GM23338 (cell line): ENCODE measurements around the gene PDZD11. TPM values are rescaled to one million over a fixed set of nuclear protein-coding genes. Genes with fewer than 3 reads are reported as not detected.

Experiments
- ATAC-seq: fragments of 200-7000 bp; cut with Tn5 transposase; 3 replicates; pipeline ENCODE4 v1.9.1; 2020
- DNase-seq: peaks from one replicate; pipeline ENCODE4 v3.0.0-alpha.2; 2015; ENCODE audit warnings: low spot score
- H2AFZ ChIP-seq: fragments of 200-600 bp; sonication (generic); 2 replicates; pipeline ENCODE4 v1.8.0; 2016; ENCODE audit warnings: antibody characterized with exemption, mild to moderate bottlenecking, moderate library complexity
- H3F3A ChIP-seq: fragments of 200-600 bp; sonication (generic); replicated peaks from 2 replicates; pipeline ENCODE4 v1.8.0; 2017; ENCODE audit warnings: antibody characterized with exemption, mixed run types, low read depth
- H3K27ac ChIP-seq: fragments of 200-600 bp; sonication (generic); 2 replicates; pipeline ENCODE4 v1.6.1; 2016; ENCODE audit warnings: low read depth
- H3K27me3 ChIP-seq: fragments of 200-600 bp; sonication (generic); 2 replicates; pipeline ENCODE4 v1.8.0; 2016; ENCODE audit warnings: mild to moderate bottlenecking, mixed run types, moderate library complexity; ENCODE audit not compliant: insufficient read depth
- H3K36me3 ChIP-seq: fragments of 200-600 bp; sonication (generic); 2 replicates; pipeline ENCODE4 v1.8.0; 2016; ENCODE audit warnings: mild to moderate bottlenecking; ENCODE audit not compliant: insufficient read depth
- H3K4me1 ChIP-seq: fragments of 200-600 bp; sonication (generic); 2 replicates; pipeline ENCODE4 v1.8.0; 2016; ENCODE audit warnings: mild to moderate bottlenecking, moderate library complexity; ENCODE audit not compliant: insufficient read depth
- H3K4me2 ChIP-seq: fragments of 200-600 bp; sonication (generic); 2 replicates; pipeline ENCODE4 v1.7.1; 2017; ENCODE audit warnings: mixed run types
- H3K4me3 ChIP-seq: fragments of 200-600 bp; sonication (generic); 2 replicates; pipeline ENCODE4 v1.6.1; 2016; ENCODE audit warnings: mixed run types
- H3K79me2 ChIP-seq: fragments of 200-600 bp; sonication (generic); replicated peaks from 2 replicates; pipeline ENCODE4 v1.8.0; 2017; ENCODE audit warnings: mild to moderate bottlenecking; ENCODE audit not compliant: insufficient read depth
- H3K9me2 ChIP-seq: fragments of 200-600 bp; sonication (generic); 2 replicates; pipeline ENCODE4 v1.8.0; 2017; ENCODE audit not compliant: insufficient read depth
- H4K20me1 ChIP-seq: fragments of 200-600 bp; sonication (generic); replicated peaks from 2 replicates; pipeline ENCODE4 v1.8.0; 2017; ENCODE audit warnings: mild to moderate bottlenecking; ENCODE audit not compliant: insufficient read depth
- H3K27ac Mint-ChIP-seq: 2 replicates; pipeline ENCODE4 v1.8.0; 2020; ENCODE audit warnings: inconsistent platforms, mild to moderate bottlenecking, moderate library complexity, mixed read lengths
- H3K27me3 Mint-ChIP-seq: 3 replicates; pipeline ENCODE4 v1.8.0; 2022; ENCODE audit warnings: low read depth, mild to moderate bottlenecking, moderate library complexity, mixed read lengths, inconsistent platforms; ENCODE audit not compliant: insufficient read depth, poor library complexity
- H3K36me3 Mint-ChIP-seq: 3 replicates; pipeline ENCODE4 v1.8.0; 2021; ENCODE audit warnings: low read depth, mild to moderate bottlenecking, inconsistent platforms, moderate library complexity, mixed read lengths
- H3K4me1 Mint-ChIP-seq: 3 replicates; pipeline ENCODE4 v1.8.0; 2020; ENCODE audit warnings: mild to moderate bottlenecking, inconsistent platforms, mixed read lengths
- H3K4me3 Mint-ChIP-seq: 3 replicates; pipeline ENCODE4 v1.8.0; 2021; ENCODE audit warnings: moderate library complexity, mild to moderate bottlenecking, inconsistent platforms, mixed read lengths
- H3K9me3 Mint-ChIP-seq: 3 replicates; pipeline ENCODE4 v1.8.0; 2020; ENCODE audit warnings: moderate library complexity, mild to moderate bottlenecking, inconsistent platforms, mixed read lengths
- CREB1 ChIP-seq: fragments of 250-450 bp; sonication (Bioruptor Pico); IDR thresholded peaks from 2 replicates; pipeline ENCODE4 v1.5.0; 2020; ENCODE audit warnings: low read depth, mild to moderate bottlenecking, moderate library complexity
- EZH2 ChIP-seq: fragments of 200-600 bp; sonication (generic); IDR thresholded peaks from one replicate; pipeline ENCODE4 v1.8.0; 2017; ENCODE audit warnings: antibody characterized with exemption, mild to moderate bottlenecking, low read depth; ENCODE audit not compliant: unreplicated experiment
- EZH2phosphoT487 ChIP-seq: fragments of 200-600 bp; sonication (generic); IDR thresholded peaks from one replicate; pipeline ENCODE4 v1.8.1; 2018; ENCODE audit warnings: antibody characterized with exemption; ENCODE audit not compliant: unreplicated experiment
- ZNF331 ChIP-seq: fragments of 250-450 bp; sonication (Bioruptor Pico); IDR thresholded peaks from 2 replicates; pipeline ENCODE4 v1.5.0; 2020; ENCODE audit warnings: low read depth, mild to moderate bottlenecking, moderate library complexity
- ZNF462 ChIP-seq: fragments of 250-450 bp; sonication (Bioruptor Pico); IDR thresholded peaks from 2 replicates; pipeline ENCODE4 v1.5.0; 2020; ENCODE audit warnings: mild to moderate bottlenecking, moderate library complexity
- polyA plus RNA-seq: library from polyadenylated mRNA; unstranded; fragments of >200 nt; fragmentation: Nextera tagmentation; extraction: Ambion mirVana; gene quantifications from 2 replicates; pipeline ENCODE4 v1.2.1, GENCODE V29; 2016
- total RNA-seq: library from RNA; depleted of rRNA; stranded (reverse); fragments of >200 nt; shearing (Covaris generic); gene quantifications from 2 replicates; pipeline ENCODE4 v1.2.3, GENCODE V29; 2014

Gene PDZD11
- total and polyA plus RNA-seq, 2 experiments from 2014 or later, result 30.2 to 67.6 TPM

DNA sequence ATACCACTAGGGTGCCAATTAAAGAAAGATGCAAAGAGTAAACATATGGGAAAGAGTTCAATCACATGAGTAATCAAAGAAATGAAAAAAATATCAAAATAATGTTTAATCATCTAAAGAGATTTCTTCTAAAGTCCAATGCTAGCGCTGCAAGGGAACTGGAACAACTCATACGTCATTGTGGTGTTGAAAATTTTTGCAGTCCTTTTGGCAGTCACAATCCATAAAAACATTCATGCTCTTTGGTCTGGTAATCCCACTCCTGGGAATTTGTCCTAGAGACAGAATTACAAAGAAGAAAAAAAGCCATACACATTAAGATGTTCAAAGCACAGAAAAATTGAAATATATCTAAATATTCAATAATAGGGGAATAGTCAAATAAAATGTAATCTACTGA is 34.3 kb downstream of the PDZD11 start (continued):
- no peak for TF ChIP-seq ZNF462 (CRISPR knock-in tag)

- H4K20me1 ChIP-seq, result no peaks in the 10 kb centered on the region
- H3K27ac ChIP-seq, result no peak overlapping the region
- H3K27ac Mint-ChIP-seq, result no peak overlapping the region
- no peaks in the 10 kb centered on the region for H3K36me3 Mint-ChIP-seq
- H3K36me3 ChIP-seq, result no peaks in the 10 kb centered on the region
- H3K4me3 ChIP-seq, result no peak overlapping the region
- ATAC-seq (no peak), DNase-seq (no peak)
- TF ChIP-seq EZH2 (no peak), EZH2phosphoT487 (no peak), ZNF462 (CRISPR knock-in tag) (no peak), ZNF331 (no peak), CREB1 (CRISPR knock-in tag) (no peak)
- H3K79me2 ChIP-seq, result no peaks in the 10 kb centered on the region
- no peaks in the 10 kb centered on the region for H3K27me3 ChIP-seq
- no peaks in the 10 kb centered on the region for H3K9me3 Mint-ChIP-seq
- H3K27me3 Mint-ChIP-seq, result peaks cover 2% of the 10 kb centered on the region
- no peaks in the 10 kb centered on the region for H3F3A ChIP-seq
- no peak overlapping the region for H3K4me2 ChIP-seq
- peaks cover 26% of the 10 kb centered on the region for H3K4me1 Mint-ChIP-seq
- no peak overlapping the region for H3K4me3 Mint-ChIP-seq
- H3K9me2 ChIP-seq, result 0 out of 2 replicates have a peak, but pooled peaks cover 6% of the 10 kb centered on the region
- H2AFZ ChIP-seq, result no peak overlapping the region
- peaks cover 3% of the 10 kb centered on the region; the same call in 1 of the 2 replicates for H3K4me1 ChIP-seq
Measured at GRCh38 chrX:70254909-70255308, 34.8 kb downstream of the PDZD11 start.
